SK-N-SH treated with all-trans-retinoic acid at 6 μM for 48 hours (cell line): ENCODE measurements around the gene CFAP20DC.

Experiments used
- ATAC-seq: fragments of 200-7000 bp; cut with Tn5 transposase; 3 replicates; pipeline ENCODE4 v1.9.1; 2020; ENCODE audit warnings: mild to moderate bottlenecking, moderate library complexity
- ARNTL ChIP-seq: fragments of 450-650 bp; formaldehyde crosslinking; IDR thresholded peaks from 2 replicates; pipeline ENCODE4 v1.5.0; 2020; ENCODE audit warnings: low read depth, mild to moderate bottlenecking, moderate library complexity, borderline replicate concordance
- CSDC2 ChIP-seq: fragments of 250-450 bp; sonication (Bioruptor Pico); IDR thresholded peaks from 2 replicates; pipeline ENCODE4 v1.5.0; 2020; ENCODE audit warnings: mild to moderate bottlenecking, moderate library complexity
- ESRRG ChIP-seq: fragments of 250-450 bp; sonication (Bioruptor Pico); IDR thresholded peaks from 2 replicates; pipeline ENCODE4 v1.6.1; 2021; ENCODE audit warnings: mild to moderate bottlenecking
- GLIS3 ChIP-seq: fragments of 250-450 bp; sonication (Bioruptor Pico); IDR thresholded peaks from 2 replicates; pipeline ENCODE4 v1.5.0; 2020; ENCODE audit warnings: mild to moderate bottlenecking, moderate library complexity
- ISL1 ChIP-seq: fragments of 250-450 bp; sonication (Bioruptor Pico); IDR thresholded peaks from 2 replicates; pipeline ENCODE4 v2.1.2; 2022; ENCODE audit warnings: mild to moderate bottlenecking, moderate library complexity
- OSR1 ChIP-seq: fragments of 250-450 bp; sonication (Bioruptor Pico); IDR thresholded peaks from 2 replicates; pipeline ENCODE4 v1.8.0; 2022; ENCODE audit warnings: moderate library complexity, mild to moderate bottlenecking, inconsistent platforms
- PPARA ChIP-seq: fragments of 250-450 bp; sonication (Bioruptor Pico); IDR thresholded peaks from 2 replicates; pipeline ENCODE4 v1.5.0; 2020; ENCODE audit warnings: mild to moderate bottlenecking, borderline replicate concordance
- RARB ChIP-seq: fragments of 250-450 bp; sonication (Bioruptor Pico); IDR thresholded peaks from 2 replicates; pipeline ENCODE4 v1.8.0; 2021; ENCODE audit warnings: mild to moderate bottlenecking, moderate library complexity
- SNAI2 ChIP-seq: fragments of 250-450 bp; sonication (Bioruptor Pico); IDR thresholded peaks from 2 replicates; pipeline ENCODE4 v1.5.0; 2020; ENCODE audit warnings: mild to moderate bottlenecking, moderate library complexity
- TOX ChIP-seq: fragments of 250-450 bp; sonication (Bioruptor Pico); IDR thresholded peaks from 2 replicates; pipeline ENCODE4 v1.8.0; 2021; ENCODE audit warnings: mild to moderate bottlenecking, moderate library complexity, borderline replicate concordance
- ZC3H10 ChIP-seq: fragments of 250-450 bp; sonication (Bioruptor Pico); IDR thresholded peaks from 2 replicates; pipeline ENCODE4 v1.5.1; 2021; ENCODE audit warnings: mild to moderate bottlenecking, moderate library complexity
- ZFP3 ChIP-seq: fragments of 250-450 bp; sonication (Bioruptor Pico); IDR thresholded peaks from 2 replicates; pipeline ENCODE4 v1.5.0; 2020; ENCODE audit warnings: mild to moderate bottlenecking, moderate library complexity
- ZFP30 ChIP-seq: fragments of 450-650 bp; formaldehyde crosslinking; IDR thresholded peaks from 2 replicates; pipeline ENCODE4 v1.5.0; 2022; ENCODE audit warnings: mild to moderate bottlenecking, moderate library complexity
- ZNF565 ChIP-seq: fragments of 450-650 bp; formaldehyde crosslinking; conservative IDR thresholded peaks from 2 replicates; pipeline ENCODE4 v1.5.0; 2020; ENCODE audit warnings: low read depth, mild to moderate bottlenecking, moderate library complexity
- ZNF70 ChIP-seq: fragments of 450-650 bp; formaldehyde crosslinking; IDR thresholded peaks from 2 replicates; pipeline ENCODE4 v1.5.0; 2020; ENCODE audit warnings: mild to moderate bottlenecking, moderate library complexity
- ZNF8 ChIP-seq: fragments of 450-650 bp; formaldehyde crosslinking; IDR thresholded peaks from 2 replicates; pipeline ENCODE4 v1.5.0; 2020; ENCODE audit warnings: mild to moderate bottlenecking, moderate library complexity
- TF ChIP-seq, protein P1 (sequence below): fragments of 250-450 bp; sonication (Bioruptor Pico); IDR thresholded peaks from 2 replicates; pipeline ENCODE4 v1.5.1; 2021; ENCODE audit warnings: mild to moderate bottlenecking, moderate library complexity
- TF ChIP-seq, protein P2 (sequence below): fragments of 250-450 bp; sonication (Bioruptor Pico); IDR thresholded peaks from 2 replicates; pipeline ENCODE4 v1.5.1; 2020; ENCODE audit warnings: low read depth, mild to moderate bottlenecking, moderate library complexity
- TF ChIP-seq, protein P3 (sequence below): fragments of 250-450 bp; sonication (Bioruptor Pico); IDR thresholded peaks from 2 replicates; pipeline ENCODE4 v1.5.0; 2020; ENCODE audit warnings: mild to moderate bottlenecking, moderate library complexity
- TF ChIP-seq, protein P4 (sequence below): fragments of 250-450 bp; sonication (Bioruptor Pico); IDR thresholded peaks from 2 replicates; pipeline ENCODE4 v1.8.0; 2021; ENCODE audit warnings: low read depth, mild to moderate bottlenecking, moderate library complexity, borderline replicate concordance
- TF ChIP-seq, protein P5 (sequence below): fragments of 250-450 bp; sonication (Bioruptor Pico); IDR thresholded peaks from 2 replicates; pipeline ENCODE4 v1.8.0; 2020; ENCODE audit warnings: mild to moderate bottlenecking, moderate library complexity, borderline replicate concordance

The CFAP20DC gene

DNA sequence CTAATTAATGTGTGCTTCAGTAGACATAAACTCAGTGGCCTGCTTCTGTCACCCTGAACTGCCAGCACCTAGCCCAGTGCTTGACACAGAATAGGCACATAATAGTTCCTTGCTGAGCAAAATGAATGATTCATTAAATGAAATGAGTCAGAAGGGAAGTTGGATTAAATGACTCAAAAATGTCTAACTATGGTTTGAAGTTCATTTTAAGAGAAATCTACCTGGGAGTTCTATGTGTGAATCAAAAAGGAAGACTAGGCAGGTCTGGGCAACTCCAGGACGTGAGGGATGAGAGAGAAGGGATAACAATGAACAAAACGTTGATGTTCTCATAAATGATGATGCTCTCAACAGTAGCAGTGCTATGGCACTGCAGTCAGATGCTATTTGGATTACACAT lies 175.0 kb downstream of the CFAP20DC start:
- TF ChIP-seq ARNTL (CRISPR knock-in tag) (no peak), PPARA (CRISPR knock-in tag) (no peak), CSDC2 (no peak), ESRRG (CRISPR knock-in tag) (no peak), RARB (no peak), SNAI2 (CRISPR knock-in tag) (no peak)
- TF ChIP-seq, protein P1, sequence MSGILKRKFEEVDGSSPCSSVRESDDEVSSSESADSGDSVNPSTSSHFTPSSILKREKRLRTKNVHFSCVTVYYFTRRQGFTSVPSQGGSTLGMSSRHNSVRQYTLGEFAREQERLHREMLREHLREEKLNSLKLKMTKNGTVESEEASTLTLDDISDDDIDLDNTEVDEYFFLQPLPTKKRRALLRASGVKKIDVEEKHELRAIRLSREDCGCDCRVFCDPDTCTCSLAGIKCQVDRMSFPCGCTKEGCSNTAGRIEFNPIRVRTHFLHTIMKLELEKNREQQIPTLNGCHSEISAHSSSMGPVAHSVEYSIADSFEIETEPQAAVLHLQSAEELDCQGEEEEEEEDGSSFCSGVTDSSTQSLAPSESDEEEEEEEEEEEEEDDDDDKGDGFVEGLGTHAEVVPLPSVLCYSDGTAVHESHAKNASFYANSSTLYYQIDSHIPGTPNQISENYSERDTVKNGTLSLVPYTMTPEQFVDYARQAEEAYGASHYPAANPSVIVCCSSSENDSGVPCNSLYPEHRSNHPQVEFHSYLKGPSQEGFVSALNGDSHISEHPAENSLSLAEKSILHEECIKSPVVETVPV (CRISPR knock-in tag): no peak
- peak; percentile 75 for ATAC-seq

DNA sequence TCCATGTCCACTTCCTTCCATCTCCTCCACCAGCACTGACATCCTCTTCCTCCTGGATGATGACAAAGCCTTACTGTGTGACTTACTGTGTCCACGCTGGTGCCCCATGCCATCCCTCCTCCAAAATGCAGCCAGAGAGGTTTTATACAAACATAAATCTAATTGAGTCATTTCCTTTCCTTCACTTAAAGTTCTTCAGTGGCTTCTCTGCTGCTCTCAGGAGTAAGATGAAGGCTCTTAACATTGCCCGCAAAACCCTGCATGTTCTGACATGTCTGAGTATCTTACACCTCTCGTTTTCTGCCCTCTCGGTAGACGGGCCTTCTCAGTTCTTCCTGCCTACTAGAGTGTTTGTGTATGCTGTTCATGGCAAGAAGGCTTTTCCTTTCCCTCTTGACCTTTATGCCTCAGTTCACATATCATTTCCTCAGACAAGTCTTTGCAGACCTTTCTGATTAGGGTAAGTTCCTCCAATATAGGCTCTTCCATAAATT lies 175.5 kb downstream of the CFAP20DC start:
- no peak for TF ChIP-seq RARB
- TF ChIP-seq, protein P1 (CRISPR knock-in tag): no peak
- no peak for TF ChIP-seq ZNF70 (CRISPR knock-in tag)
- no peak for TF ChIP-seq ZC3H10
- no peak for TF ChIP-seq ESRRG (CRISPR knock-in tag)
- no peak for TF ChIP-seq TOX (CRISPR knock-in tag)
- no peak for TF ChIP-seq ZFP3 (CRISPR knock-in tag)
- TF ChIP-seq CSDC2: no peak
- TF ChIP-seq SNAI2 (CRISPR knock-in tag): no peak
- TF ChIP-seq, protein P2, sequence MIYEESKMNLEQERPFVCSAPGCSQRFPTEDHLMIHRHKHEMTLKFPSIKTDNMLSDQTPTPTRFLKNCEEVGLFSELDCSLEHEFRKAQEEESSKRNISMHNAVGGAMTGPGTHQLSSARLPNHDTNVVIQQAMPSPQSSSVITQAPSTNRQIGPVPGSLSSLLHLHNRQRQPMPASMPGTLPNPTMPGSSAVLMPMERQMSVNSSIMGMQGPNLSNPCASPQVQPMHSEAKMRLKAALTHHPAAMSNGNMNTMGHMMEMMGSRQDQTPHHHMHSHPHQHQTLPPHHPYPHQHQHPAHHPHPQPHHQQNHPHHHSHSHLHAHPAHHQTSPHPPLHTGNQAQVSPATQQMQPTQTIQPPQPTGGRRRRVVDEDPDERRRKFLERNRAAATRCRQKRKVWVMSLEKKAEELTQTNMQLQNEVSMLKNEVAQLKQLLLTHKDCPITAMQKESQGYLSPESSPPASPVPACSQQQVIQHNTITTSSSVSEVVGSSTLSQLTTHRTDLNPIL (CRISPR knock-in tag): no peak
- TF ChIP-seq, protein P3, sequence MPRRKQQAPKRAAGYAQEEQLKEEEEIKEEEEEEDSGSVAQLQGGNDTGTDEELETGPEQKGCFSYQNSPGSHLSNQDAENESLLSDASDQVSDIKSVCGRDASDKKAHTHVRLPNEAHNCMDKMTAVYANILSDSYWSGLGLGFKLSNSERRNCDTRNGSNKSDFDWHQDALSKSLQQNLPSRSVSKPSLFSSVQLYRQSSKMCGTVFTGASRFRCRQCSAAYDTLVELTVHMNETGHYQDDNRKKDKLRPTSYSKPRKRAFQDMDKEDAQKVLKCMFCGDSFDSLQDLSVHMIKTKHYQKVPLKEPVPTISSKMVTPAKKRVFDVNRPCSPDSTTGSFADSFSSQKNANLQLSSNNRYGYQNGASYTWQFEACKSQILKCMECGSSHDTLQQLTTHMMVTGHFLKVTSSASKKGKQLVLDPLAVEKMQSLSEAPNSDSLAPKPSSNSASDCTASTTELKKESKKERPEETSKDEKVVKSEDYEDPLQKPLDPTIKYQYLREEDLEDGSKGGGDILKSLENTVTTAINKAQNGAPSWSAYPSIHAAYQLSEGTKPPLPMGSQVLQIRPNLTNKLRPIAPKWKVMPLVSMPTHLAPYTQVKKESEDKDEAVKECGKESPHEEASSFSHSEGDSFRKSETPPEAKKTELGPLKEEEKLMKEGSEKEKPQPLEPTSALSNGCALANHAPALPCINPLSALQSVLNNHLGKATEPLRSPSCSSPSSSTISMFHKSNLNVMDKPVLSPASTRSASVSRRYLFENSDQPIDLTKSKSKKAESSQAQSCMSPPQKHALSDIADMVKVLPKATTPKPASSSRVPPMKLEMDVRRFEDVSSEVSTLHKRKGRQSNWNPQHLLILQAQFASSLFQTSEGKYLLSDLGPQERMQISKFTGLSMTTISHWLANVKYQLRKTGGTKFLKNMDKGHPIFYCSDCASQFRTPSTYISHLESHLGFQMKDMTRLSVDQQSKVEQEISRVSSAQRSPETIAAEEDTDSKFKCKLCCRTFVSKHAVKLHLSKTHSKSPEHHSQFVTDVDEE (CRISPR knock-in tag): no peak
- TF ChIP-seq OSR1 (CRISPR knock-in tag): no peak
- TF ChIP-seq ZNF565 (CRISPR knock-in tag): no peak
- TF ChIP-seq, protein P4, sequence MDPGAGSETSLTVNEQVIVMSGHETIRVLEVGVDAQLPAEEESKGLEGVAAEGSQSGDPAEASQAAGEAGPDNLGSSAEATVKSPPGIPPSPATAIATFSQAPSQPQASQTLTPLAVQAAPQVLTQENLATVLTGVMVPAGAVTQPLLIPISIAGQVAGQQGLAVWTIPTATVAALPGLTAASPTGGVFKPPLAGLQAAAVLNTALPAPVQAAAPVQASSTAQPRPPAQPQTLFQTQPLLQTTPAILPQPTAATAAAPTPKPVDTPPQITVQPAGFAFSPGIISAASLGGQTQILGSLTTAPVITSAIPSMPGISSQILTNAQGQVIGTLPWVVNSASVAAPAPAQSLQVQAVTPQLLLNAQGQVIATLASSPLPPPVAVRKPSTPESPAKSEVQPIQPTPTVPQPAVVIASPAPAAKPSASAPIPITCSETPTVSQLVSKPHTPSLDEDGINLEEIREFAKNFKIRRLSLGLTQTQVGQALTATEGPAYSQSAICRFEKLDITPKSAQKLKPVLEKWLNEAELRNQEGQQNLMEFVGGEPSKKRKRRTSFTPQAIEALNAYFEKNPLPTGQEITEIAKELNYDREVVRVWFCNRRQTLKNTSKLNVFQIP (CRISPR knock-in tag): no peak
- TF ChIP-seq GLIS3 (CRISPR knock-in tag): no peak
- TF ChIP-seq, protein P5, sequence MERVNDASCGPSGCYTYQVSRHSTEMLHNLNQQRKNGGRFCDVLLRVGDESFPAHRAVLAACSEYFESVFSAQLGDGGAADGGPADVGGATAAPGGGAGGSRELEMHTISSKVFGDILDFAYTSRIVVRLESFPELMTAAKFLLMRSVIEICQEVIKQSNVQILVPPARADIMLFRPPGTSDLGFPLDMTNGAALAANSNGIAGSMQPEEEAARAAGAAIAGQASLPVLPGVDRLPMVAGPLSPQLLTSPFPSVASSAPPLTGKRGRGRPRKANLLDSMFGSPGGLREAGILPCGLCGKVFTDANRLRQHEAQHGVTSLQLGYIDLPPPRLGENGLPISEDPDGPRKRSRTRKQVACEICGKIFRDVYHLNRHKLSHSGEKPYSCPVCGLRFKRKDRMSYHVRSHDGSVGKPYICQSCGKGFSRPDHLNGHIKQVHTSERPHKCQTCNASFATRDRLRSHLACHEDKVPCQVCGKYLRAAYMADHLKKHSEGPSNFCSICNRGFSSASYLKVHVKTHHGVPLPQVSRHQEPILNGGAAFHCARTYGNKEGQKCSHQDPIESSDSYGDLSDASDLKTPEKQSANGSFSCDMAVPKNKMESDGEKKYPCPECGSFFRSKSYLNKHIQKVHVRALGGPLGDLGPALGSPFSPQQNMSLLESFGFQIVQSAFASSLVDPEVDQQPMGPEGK (CRISPR knock-in tag): no peak
- no peak for TF ChIP-seq ZNF8
- TF ChIP-seq ARNTL (CRISPR knock-in tag): no peak
- no peak for TF ChIP-seq ZFP30 (CRISPR knock-in tag)
- TF ChIP-seq ISL1 (CRISPR knock-in tag): no peak
- ATAC-seq: peak; percentile 59
